Muscle of leg (tissue), 11 donors: Measurements from ENCODE around the gene CEP41. TPM values are rescaled to one million over a fixed set of nuclear protein-coding genes. Genes with fewer than 3 reads are reported as not detected.

ENCODE experiments used
- DNase-seq: peaks from one replicate; pipeline ENCODE4 v3.0.0; 2013
- H3K27ac ChIP-seq: one replicate; pipeline ENCODE4 v1.5.1; 2013; ENCODE audit warnings: mild to moderate bottlenecking, low read length, control low read depth
- H3K27me3 ChIP-seq: one replicate; pipeline ENCODE4 v1.6.1; 2013; ENCODE audit warnings: low read length; ENCODE audit not compliant: control insufficient read depth, insufficient read depth
- H3K36me3 ChIP-seq: one replicate; pipeline ENCODE4 v1.6.1; 2013; ENCODE audit warnings: low read length; ENCODE audit not compliant: control insufficient read depth, insufficient read depth
- H3K4me1 ChIP-seq: one replicate; pipeline ENCODE4 v1.6.1; 2013; ENCODE audit warnings: low read length; ENCODE audit not compliant: control insufficient read depth, insufficient read depth
- H3K4me3 ChIP-seq: one replicate; pipeline ENCODE4 v1.5.1; 2013; ENCODE audit warnings: low read length, control low read depth
- H3K9me3 ChIP-seq: replicated peaks from 2 replicates; pipeline ENCODE4 v1.6.1; 2013; ENCODE audit warnings: low read depth, low read length; ENCODE audit not compliant: control insufficient read depth
- WGBS: methylation state at CpG from one replicate; pipeline ENCODE4 v1.1.5; 2013; ENCODE audit warnings: missing lambda C conversion rate; ENCODE audit not compliant: insufficient coverage; 5-methylcytosine and 5-hydroxymethylcytosine counted together
- polyA plus RNA-seq, 8 donors: library from polyadenylated mRNA; unstranded; fragments of 120-200 nt; gene quantifications; one replicate each; pipeline versions ENCODE4 v1.2.1 to v1.2.3, GENCODE V29; 2013; ENCODE audit warnings: inconsistent platforms in 1 of 8, low replicate concordance in 1 of 8; ENCODE audit not compliant: insufficient read length in 8 of 8, insufficient read depth in 1 of 8
- total RNA-seq: library from RNA; stranded (reverse); fragments of 120-200 nt; gene quantifications from one replicate; pipeline ENCODE4 v1.2.4, GENCODE V29; 2013

CEP41 gene
- total and polyA plus RNA-seq, 9 donors = 16.3 to 29.1 (median 23.0) TPM

GRCh38 chr7:130365511-130366441 is 75.0 kb downstream of the CEP41 start:
- peak overlapping the region; percentile 98 for H3K27ac ChIP-seq
- H3K4me1 ChIP-seq = peaks cover 82% of the 10 kb centered on the region
- no peaks in the 10 kb centered on the region for H3K27me3 ChIP-seq
- peak overlapping the region; percentile 24 for H3K4me3 ChIP-seq
- WGBS = 36% methylated on average over 6 of the region's 15 CpGs
- H3K36me3 ChIP-seq = no peaks in the 10 kb centered on the region
- DNase-seq = peak; percentile 97
- peaks cover 1% of the 10 kb centered on the region for H3K9me3 ChIP-seq

GRCh38 chr7:130365088-130365487 is 75.7 kb downstream of the CEP41 start:
- Histone ChIP-seq H3K27ac (peak overlapping the region; percentile 98), H3K27me3 (no peaks in the 10 kb centered on the region), H3K36me3 (no peaks in the 10 kb centered on the region), H3K4me1 (peaks cover 77% of the 10 kb centered on the region), H3K4me3 (peak overlapping the region; percentile 8), H3K9me3 (peaks cover 6% of the 10 kb centered on the region)
- WGBS = no CpG with 5 or more reads among the region's 2 CpGs
- peak; percentile 60 for DNase-seq

GRCh38 chr7:130364451-130364850 is 76.4 kb downstream of the CEP41 start:
- Histone ChIP-seq H3K4me1 (peaks cover 71% of the 10 kb centered on the region), H3K27me3 (no peaks in the 10 kb centered on the region), H3K9me3 (peaks cover 13% of the 10 kb centered on the region), H3K36me3 (no peaks in the 10 kb centered on the region), H3K4me3 (no peak overlapping the region), H3K27ac (peak overlapping the region; percentile 98)
- DNase-seq = no peak
- 81% methylated on average over 3 of the region's 4 CpGs for WGBS

GRCh38 chr7:130363026-130363847 is 77.6 kb downstream of the CEP41 start:
- peak; percentile 54 for DNase-seq
- no peaks in the 10 kb centered on the region for H3K36me3 ChIP-seq
- no peak overlapping the region for H3K4me3 ChIP-seq
- 82% methylated on average over 7 of the region's 8 CpGs for WGBS
- H3K27me3 ChIP-seq = no peaks in the 10 kb centered on the region
- H3K4me1 ChIP-seq = peaks cover 59% of the 10 kb centered on the region
- H3K9me3 ChIP-seq = peaks cover 19% of the 10 kb centered on the region
- peak overlapping the region; percentile 98 for H3K27ac ChIP-seq

- no peak overlapping the region for H3K4me3 ChIP-seq
- WGBS = 89% methylated on average over 10 of the region's 10 CpGs
- DNase-seq = no peak
- H3K36me3 ChIP-seq = no peaks in the 10 kb centered on the region
- no peaks in the 10 kb centered on the region for H3K27me3 ChIP-seq
- H3K4me1 ChIP-seq = peaks cover 55% of the 10 kb centered on the region
- H3K9me3 ChIP-seq = peaks cover 19% of the 10 kb centered on the region
- H3K27ac ChIP-seq = no peak overlapping the region
These were observed 78.5 kb downstream of the CEP41 start for GRCh38 chr7:130362251-130362816.

GRCh38 chr7:130361681-130362080 is 79.1 kb downstream of the CEP41 start:
- WGBS = 90% methylated on average over 7 of the region's 7 CpGs
- DNase-seq = no peak
- H3K9me3 ChIP-seq = peaks cover 19% of the 10 kb centered on the region
- H3K4me3 ChIP-seq = no peak overlapping the region
- no peaks in the 10 kb centered on the region for H3K27me3 ChIP-seq
- H3K4me1 ChIP-seq = peaks cover 55% of the 10 kb centered on the region
- H3K27ac ChIP-seq = no peak overlapping the region
- H3K36me3 ChIP-seq = no peaks in the 10 kb centered on the region

GRCh38 chr7:130360518-130360917 is 80.3 kb downstream of the CEP41 start:
- no peaks in the 10 kb centered on the region for H3K36me3 ChIP-seq
- peaks cover 55% of the 10 kb centered on the region for H3K4me1 ChIP-seq
- H3K9me3 ChIP-seq = peaks cover 19% of the 10 kb centered on the region
- no peak overlapping the region for H3K27ac ChIP-seq
- no peak overlapping the region for H3K4me3 ChIP-seq
- no CpG with 5 or more reads among the region's 3 CpGs for WGBS
- no peak for DNase-seq
- H3K27me3 ChIP-seq = no peaks in the 10 kb centered on the region

- H3K27ac ChIP-seq = no peak overlapping the region
- peaks cover 55% of the 10 kb centered on the region for H3K4me1 ChIP-seq
- peaks cover 19% of the 10 kb centered on the region for H3K9me3 ChIP-seq
- no peak overlapping the region for H3K4me3 ChIP-seq
- H3K27me3 ChIP-seq = no peaks in the 10 kb centered on the region
- WGBS = no CpG with 5 or more reads among the region's 5 CpGs
- no peak for DNase-seq
- H3K36me3 ChIP-seq = no peaks in the 10 kb centered on the region
These were observed 81.4 kb downstream of the CEP41 start for GRCh38 chr7:130359276-130359857.

- Histone ChIP-seq H3K36me3 (no peaks in the 10 kb centered on the region), H3K27ac (peak overlapping the region; percentile 98), H3K27me3 (no peaks in the 10 kb centered on the region), H3K4me3 (no peak overlapping the region), H3K4me1 (peaks cover 49% of the 10 kb centered on the region), H3K9me3 (peaks cover 19% of the 10 kb centered on the region)
- 100% methylated on average over 3 of the region's 4 CpGs for WGBS
- DNase-seq = no peak
These were observed 82.3 kb downstream of the CEP41 start for GRCh38 chr7:130358471-130358870.
